GM18507 (cell line): ENCODE results near the gene ELL2.
A peak's percentile ranks its signal among the peaks of the same experiment; 100 is the strongest.
"Not testable (repeated sequence)": the region's sequence is repeated elsewhere in the genome, so short reads cannot be mapped to it uniquely, and the experiment has no call there.

Source experiments
- DNase-seq: peaks from one replicate; pipeline ENCODE4 v3.0.0; 2011; ENCODE audit warnings: low read depth; ENCODE audit not compliant: insufficient read length; ENCODE audit errors: extremely low spot score
- FAIRE-seq: peaks from 2 replicates; lab custom pipeline; 2011; peaks lifted over from hg19 to GRCh38; lab: Jason Lieb, UNC

Gene ELL2

DNA sequence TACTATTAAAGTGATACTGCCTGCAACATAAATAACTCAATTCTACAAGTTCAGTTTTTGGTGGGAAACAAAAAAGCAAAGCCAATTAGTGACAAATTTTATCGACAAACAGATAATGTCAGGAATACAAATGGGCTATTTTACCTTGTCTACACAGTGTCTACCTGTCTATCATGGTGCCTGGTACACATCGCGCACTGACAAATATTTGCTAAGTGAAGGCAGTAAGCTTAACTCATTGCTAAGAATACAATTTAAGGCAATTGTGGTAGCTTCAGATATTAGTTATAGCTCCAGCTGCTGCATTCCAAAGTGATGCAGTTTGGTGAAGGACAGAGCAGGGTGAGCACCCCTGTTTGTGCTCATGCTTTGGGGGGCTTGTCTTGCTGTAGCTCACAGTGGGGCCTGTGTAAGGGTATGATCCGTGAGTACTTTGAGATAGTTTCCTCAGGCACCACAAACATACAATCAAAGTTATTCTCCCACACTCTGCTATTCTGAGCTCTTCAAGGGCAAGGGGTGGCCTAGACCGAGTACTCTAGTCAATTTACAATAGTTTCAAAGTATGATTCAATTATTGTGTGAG is 24.7 kb downstream of the ELL2 start:
- DNase-seq (no peak), FAIRE-seq (no peak)

DNA sequence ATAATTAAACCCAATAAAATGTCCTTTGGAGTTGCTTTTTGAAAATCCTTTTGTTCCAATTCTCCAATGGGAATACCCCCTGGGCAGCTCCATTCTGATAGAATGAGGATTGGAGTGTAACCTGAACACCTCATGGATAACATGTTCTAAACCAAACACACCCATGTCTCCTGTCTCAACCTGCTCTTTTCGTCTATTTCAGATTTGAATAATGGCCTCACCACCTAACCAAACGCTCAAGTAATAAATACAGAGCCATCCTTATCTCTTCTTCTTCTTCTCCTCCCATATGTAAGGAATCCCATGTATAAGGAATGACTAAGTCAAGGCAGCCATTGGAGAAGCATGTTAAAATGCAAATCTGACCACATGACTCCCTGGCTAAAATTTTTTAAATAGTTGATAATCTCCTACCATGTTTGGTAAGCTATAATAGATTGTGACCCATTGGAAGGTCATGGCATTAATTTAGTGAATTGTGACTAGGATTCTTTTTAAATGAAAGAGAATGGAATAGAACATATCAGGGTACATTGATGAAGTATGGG is 26.0 kb downstream of the ELL2 start:
- no peak for FAIRE-seq
- no peak for DNase-seq

DNA sequence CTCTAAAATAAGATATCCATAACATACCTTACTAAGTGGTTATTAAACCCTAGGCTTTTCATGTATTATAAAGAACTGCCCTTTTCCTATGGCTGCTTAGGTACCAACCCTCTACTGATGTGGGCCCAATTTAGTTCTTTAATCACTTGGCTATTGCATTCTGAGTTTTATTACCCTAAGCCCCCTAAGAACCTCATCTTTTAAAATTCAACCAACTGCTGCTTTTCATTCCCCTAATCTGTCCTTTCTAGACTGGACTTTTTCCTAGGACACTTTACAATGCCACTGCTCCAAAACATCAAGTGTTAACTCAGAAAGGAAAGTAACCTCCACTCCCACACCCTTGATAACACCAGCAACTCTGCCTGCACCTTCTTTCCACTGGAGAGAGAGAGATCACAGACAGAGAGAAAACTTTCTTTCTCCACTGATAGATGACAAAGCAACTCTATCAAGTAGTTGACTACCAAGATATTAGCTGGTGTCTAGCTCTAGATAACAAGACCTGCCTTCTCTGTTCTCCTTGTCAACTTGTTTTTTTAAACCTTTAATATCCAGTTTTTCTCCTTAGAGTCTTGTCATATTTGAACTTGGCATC is 27.3 kb downstream of the ELL2 start:
- FAIRE-seq (no peak), DNase-seq (no peak)

DNA sequence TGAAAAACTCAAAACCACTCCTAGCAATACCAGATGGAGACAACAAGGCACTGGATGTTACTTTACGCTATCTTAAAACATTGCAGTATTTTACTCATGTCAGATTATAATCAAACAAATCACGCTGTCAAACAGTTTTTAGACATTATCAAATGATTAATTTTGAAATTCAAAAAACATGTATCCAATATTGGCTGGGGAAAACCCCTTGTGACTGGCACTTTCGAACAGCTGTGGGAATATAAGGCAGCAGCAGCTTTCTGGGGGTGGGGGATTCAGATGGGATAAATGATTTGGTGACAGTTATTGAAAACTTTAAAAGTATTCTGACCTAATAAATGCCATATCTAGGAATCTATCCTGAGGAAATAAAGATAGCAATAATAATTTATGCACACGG is 28.7 kb downstream of the ELL2 start:
- DNase-seq, result no peak
- no peak for FAIRE-seq

DNA sequence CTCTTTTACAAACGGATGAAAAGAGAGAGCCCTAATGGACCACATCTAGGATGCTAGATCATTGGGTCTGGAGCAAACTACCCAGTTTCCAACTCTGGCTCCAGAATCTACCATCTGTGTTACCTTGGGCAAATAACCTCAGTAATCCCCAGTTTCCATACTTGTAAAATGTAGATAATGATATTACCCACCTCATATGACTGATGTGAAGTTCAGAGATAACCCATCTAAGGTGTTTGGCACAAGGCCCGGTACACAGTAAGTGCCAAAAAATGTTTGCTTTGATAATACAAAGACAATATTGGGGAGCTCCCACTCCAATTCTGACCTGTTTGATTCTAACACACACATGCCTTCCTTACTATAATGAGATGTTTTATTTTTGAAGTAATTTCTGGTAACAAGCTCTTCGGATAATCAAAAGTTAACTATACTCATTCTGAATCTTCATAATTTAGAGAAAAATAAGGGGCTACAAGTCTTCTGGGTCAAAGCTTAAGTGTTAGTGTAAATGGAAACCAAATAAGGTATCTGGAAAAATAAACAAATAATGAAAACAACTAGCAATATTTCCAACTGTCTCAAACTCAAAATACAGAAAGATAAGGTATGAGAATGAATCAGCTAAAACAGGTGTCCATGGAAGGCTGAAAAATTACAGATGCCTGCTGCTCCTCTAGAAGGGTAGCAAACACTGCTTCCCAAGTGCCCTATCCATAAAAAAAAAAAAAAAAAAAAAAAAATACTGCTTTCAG is 30.4 kb downstream of the ELL2 start:
- DNase-seq, result no peak
- FAIRE-seq, result no peak

DNA sequence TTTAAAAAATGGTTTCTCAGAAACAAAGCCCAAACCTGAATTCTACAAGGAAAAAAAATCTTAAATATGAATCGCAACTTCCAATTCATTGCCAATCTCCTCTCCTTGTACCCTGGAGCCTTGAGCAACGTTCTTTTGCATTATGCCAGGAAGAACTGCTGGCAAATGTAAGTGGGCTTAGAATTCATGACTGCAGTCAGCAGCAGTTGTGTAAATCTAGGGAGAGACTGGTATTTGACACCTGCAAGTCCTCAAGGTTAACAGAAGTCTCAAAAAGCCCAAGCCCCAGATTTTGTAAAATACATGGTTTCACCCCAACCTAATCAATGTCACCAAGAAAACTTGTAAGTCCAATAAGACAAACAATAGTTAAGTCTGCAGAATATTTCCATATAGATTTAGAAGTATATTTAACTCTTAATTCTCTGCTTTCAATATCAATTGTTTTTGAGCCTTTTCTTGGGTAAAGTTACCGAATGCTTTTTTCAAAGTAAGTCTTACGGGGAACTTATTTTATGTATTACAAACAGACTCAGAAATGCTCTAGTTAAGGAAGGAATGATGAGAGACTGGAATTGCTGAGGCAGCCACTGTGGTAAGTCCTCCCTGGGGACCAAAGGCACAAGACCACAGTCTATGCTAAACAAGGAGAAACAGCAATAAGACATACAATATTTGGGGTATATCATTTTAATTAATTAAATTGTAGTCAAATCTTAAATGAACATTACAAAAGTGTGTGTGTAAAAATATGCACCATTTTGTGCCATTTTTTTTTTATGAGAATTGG is 31.3 kb downstream of the ELL2 start:
- FAIRE-seq, result no peak
- no peak for DNase-seq

DNA sequence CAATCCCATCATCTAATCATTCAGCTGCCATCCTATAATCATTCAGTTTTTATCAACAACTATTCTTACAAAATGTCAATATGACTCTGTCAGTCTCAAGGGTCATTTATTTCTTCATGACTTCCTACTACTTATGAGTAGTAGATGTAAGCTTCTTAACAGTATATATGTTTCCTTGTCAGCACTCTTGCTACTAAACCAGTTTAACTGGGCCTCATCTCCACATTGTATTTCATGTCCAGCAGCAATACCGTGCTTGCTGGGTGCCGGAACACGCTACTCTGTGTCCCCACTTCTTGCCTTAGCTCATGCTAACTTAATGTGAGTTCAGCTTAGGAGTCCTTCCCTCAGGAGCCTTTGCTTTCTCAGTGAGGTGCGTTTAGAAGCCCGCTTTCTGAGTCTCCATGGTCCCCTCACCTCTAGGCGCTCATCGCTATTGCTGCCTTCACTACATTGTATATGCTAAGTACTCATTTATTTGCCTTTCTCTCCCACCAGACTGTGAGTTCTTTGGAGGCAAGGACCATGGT is 32.9 kb downstream of the ELL2 start:
- DNase-seq (no peak), FAIRE-seq (no peak)

DNA sequence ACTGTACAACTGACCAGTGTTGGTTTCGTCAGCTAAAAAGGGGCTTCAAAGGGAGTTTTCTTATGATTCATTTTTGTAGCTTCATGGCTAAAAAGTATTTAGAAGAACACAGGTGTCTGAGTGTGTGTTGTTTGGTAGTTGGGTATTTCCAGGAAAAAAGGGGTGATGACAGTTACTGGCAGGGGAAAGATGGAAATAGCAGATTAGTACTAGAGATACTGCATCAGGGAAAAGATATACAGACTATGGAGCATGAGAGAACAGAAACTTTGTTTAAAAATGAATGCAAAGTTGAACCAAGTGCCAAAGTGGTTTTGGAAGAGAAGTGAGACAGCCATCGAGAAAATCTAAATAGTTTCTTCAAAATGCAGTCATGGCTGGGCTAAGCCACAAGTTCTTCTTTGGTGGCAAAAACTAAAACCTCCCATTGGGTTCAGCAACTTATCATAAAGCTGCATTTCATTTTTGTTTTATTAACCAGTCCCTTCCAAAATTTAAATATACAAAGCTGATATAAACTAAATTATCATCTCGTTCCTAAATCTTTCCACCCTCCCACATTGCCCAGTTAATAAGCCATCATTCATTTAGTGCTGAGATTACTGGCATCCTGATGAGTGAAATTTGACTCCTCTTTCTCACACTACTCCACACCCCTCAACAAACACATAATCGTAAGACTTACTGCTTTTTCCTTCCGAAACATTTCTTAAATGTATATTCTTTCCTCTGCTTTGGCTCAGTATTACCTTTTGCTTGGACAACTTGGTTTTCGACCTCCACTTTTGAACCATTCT is 33.5 kb downstream of the ELL2 start:
- DNase-seq, result no peak
- peak; percentile 88 for FAIRE-seq

DNA sequence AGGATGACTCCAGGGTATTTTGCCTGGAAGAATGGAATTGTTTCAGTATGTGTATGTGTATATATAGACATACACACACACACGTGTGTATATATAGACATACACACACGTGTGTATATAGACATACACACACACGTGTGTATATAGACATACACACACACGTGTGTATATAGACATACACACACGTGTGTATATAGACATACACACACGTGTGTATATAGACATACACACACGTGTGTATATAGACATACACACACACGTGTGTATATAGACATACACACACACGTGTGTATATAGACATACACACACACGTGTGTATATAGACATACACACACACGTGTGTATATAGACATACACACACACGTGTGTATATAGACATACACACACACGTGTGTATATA is 34.4 kb downstream of the ELL2 start:
- FAIRE-seq, DNase-seq: not testable (repeated sequence)

DNA sequence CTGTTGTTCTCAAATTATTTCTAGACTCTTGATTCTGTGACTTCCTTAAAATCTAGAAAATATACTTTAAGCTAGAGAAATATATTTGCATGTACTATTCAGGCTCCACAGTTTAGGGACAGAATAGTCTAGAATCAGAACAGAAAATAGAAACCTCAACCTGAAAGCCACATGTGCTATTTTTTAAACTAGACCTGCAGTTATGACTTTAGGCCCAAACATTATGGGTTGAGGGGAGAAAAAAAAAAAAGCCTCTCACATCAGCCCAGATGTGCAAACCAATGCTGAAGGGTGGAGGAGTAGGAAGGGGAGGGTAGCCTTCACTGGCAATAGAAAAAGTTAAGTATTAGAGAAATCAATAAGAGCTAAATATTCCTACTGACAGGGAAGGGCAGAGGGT is 35.7 kb downstream of the ELL2 start:
- DNase-seq (no peak), FAIRE-seq (peak; percentile 88)

DNA sequence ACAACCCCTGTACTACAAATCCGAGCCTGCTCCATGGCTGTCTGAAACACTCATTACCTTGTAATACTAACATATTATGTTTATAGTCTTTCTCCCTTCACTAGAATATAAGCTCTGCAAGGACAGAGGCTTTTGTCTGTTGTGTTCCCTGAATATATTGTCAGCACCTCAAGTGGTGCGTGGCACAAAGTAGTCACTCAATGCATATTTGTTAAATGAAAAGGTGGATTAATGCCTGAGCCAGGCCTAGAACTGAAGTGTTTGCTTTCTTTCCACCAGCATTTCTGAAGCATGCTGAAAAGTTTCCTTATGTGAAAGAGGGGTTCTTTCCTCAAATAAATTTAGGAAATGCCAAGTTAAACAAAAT is 36.3 kb downstream of the ELL2 start:
- DNase-seq (no peak), FAIRE-seq (no peak)

DNA sequence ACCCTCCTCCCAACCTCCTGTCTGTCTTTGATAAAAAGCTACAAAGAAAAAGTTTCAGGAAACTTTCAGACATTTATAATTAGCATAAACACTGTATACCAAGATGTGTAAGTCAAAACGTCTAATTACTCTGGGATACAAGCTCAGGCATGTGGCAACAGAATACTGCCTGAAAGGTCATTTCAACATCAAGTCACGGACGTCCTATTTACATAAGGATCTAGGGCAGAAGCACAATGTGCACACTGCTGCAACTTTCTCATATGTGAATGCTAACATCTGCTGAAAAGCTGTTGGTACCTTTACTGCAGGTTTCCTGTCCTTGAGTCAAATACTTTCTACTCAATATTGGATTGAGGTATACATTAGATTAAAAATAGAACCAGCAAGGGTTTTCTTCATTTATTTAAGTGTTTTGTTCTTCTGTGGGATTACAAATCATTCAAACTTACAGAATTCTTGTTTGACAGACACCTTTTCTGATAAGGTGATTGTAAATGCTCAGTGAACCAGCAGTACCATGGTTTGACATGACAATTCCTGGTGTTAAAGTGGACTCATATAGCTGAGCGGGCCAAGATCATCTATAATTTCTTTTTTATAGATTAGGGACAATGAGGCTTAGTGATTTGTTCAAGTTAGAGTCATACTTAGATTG is 36.8 kb downstream of the ELL2 start:
- FAIRE-seq, result peak; percentile 63
- DNase-seq, result no peak

DNA sequence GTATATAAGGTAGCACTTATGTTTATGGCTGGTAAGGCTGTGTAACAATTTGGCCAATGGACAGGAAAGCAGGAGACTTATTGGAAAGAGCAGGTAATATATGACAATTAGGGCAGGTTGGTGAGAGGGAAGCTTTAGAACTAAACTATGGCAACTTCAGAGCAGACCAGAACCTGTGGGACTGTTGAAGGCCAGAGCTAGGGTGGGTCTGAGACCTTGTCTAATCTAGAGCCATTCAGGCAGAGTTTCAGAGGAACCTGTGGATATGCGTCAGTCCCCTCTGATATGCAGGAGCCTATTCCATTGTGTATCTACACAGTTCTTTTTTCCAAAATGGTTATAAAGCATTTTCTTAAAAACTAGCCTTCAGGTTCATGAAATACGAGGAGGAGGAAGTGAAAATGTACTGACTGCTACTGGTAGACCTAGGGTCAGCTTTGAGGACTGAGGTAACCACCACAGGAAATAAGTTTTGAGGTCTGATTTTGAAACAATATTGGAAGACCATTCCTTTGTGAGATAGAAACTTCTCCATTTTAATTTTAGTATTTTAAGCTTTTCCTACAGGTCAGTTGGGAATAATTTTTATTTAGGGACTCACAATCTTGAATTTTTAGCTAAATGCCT is 37.6 kb downstream of the ELL2 start:
- peak; percentile 89 for FAIRE-seq
- no peak for DNase-seq

DNA sequence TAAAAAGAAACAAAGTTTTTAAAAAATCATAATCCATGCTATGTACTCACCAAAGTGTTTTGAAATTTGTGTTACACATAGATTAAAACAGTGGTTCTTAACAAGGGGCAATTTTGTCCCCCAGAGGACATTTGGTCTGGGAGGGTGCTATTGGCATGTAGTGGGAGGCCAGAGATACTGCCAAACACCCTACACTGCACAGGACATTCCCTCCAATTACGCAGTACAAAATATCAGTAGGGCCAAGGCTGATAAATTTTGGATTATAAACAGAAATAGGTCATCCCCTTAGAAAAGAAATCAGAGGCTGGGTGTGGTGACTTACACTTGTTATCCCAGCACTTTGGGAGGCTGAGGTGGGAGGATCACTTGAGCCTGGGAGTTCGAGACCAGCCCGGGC is 38.9 kb downstream of the ELL2 start:
- no peak for FAIRE-seq
- no peak for DNase-seq

DNA sequence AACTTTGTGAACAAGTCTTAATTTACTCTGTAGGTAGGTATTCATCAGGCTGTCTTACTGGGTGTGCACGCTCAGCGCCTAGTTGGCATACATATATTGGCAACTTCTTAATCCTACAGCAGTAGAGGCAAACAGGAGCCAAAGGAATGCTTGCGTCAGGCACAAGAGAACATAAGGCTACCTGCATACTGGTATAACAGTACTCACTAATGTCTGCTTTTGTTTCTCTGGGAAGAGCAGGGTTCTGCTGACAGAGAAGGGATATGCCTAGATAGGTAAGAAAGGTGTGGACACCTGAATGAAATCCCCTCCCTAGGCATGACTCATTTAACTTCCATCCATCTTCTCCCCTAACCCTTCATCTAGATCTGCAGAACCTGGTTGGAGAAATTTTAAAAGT is 40.1 kb downstream of the ELL2 start:
- FAIRE-seq (no peak), DNase-seq (no peak)

DNA sequence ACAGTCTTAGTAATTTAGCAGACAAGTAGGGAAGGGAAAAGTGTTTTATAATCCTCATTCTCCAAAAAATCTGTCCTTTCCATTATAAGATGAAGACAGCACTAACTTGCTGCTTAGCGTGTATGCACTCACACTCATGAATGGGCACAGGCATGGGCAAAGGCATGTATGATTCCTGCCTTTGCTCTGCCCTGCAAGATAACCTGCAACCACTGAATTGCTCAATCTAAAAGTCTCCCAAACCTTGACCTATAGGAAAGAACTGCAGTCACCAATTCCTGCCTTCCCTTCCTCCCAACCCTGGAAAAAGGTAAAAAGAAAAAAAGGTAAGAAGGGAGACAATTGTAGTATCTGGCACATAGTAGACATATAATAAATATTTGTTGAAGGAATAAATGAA is 40.8 kb downstream of the ELL2 start:
- FAIRE-seq, result no peak
- no peak for DNase-seq

DNA sequence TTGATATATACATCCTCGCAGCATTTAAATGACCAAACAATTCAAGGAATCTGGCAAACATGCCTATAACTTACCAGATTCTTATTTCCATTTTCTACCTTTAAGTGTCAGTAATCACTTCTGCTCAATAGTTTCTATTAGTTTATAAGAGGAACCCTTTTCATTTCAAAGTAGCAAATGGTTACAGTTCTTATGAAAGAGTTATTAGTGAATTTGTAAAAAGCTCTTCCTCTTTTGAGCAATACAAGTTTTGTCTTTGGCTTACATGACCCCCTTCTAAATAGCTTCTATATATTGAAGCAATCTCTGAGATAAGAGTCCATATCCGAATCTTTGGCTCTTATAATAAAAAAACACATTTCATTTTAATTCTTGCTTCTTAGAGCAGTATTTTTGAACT is 42.0 kb downstream of the ELL2 start:
- FAIRE-seq (no peak), DNase-seq (no peak)

DNA sequence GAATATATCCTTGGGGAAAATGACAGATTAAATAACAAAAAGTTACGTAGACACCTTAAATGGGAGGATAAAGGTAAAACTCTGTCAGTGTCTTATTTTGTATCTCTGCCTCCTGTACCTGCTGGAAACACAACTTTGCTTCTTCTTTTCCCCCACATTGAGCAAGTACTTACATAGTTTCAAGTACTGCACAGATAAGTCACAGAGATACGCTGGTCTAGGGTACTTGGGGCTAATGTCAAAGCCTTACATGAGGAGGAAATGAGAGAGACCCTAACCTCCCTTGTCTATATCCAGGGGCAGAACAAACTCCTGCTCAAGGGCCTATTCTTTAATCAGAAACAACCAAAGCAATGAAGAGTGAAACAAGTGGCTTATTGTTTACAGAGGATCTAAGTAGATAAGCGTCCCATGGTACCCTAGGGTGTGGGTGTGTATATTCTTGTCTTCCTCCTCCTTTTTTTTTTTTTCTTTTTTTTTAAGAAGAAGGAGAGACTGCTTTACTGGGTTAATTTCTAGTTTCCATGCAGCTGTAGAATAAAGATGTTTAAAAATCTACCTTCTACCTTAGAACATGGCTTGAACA is 43.1 kb downstream of the ELL2 start:
- DNase-seq (no peak), FAIRE-seq (no peak)
